Fibroblast of the aortic adventitia (primary cell): Measurements from ENCODE around the gene DMAC2L. TPM values are rescaled to one million over a fixed set of nuclear protein-coding genes. Genes with fewer than 3 reads are reported as not detected.
"Not testable (repeated sequence)": the region's sequence is repeated elsewhere in the genome, so short reads cannot be mapped to it uniquely, and the experiment has no call there.

ENCODE experiments used
- DNase-seq: peaks from one replicate; pipeline ENCODE4 v3.0.0-alpha.2; 2010; ENCODE audit warnings: low read depth
- H3K4me3 ChIP-seq: 2 replicates; pipeline ENCODE4 v1.5.1; 2011; ENCODE audit warnings: low read depth, mild to moderate bottlenecking, control low read depth, low read length, moderate library complexity
- CTCF ChIP-seq: IDR thresholded peaks from 2 replicates; pipeline ENCODE4 v1.5.1; 2011; ENCODE audit warnings: mild to moderate bottlenecking, low read length, control low read depth, inconsistent platforms; ENCODE audit not compliant: insufficient read depth
- total RNA-seq: library from RNA; depleted of rRNA; stranded (reverse); fragments of >200 nt; gene quantifications from 2 replicates; pipeline ENCODE4 v1.2.3, GENCODE V29; 2012; ENCODE audit warnings: low replicate concordance

DMAC2L gene
- total RNA-seq, 1 donor, result 4.4 TPM

- DNase-seq, result peak; percentile 56
- H3K4me3 ChIP-seq, result peak overlapping the region; percentile 44
- no peak for TF ChIP-seq CTCF
Observed at GRCh38 chr14:50363714-50364111, 51.6 kb downstream of the DMAC2L start.

GRCh38 chr14:50364792-50365191 is 52.7 kb downstream of the DMAC2L start:
- no peak for DNase-seq
- no peak for TF ChIP-seq CTCF
- no peak overlapping the region for H3K4me3 ChIP-seq

- DNase-seq, H3K4me3 ChIP-seq: not testable (repeated sequence)
Observed at GRCh38 chr14:50365572-50365971, 53.4 kb downstream of the DMAC2L start.

- TF ChIP-seq CTCF, result no peak
- DNase-seq, result no peak
- no peak overlapping the region for H3K4me3 ChIP-seq
Observed at GRCh38 chr14:50366115-50366514, 54.0 kb downstream of the DMAC2L start.

- H3K4me3 ChIP-seq, result no peak overlapping the region
- no peak for TF ChIP-seq CTCF
- DNase-seq, result no peak
Observed at GRCh38 chr14:50366589-50366988, 54.5 kb downstream of the DMAC2L start.

- no peak overlapping the region for H3K4me3 ChIP-seq
- DNase-seq, result no peak
- no peak for TF ChIP-seq CTCF
Observed at GRCh38 chr14:50371546-50371945, 59.4 kb downstream of the DMAC2L start.

GRCh38 chr14:50373959-50374358 is 61.8 kb downstream of the DMAC2L start:
- no peak for TF ChIP-seq CTCF
- no peak for DNase-seq
- H3K4me3 ChIP-seq, result no peak overlapping the region

- no peak overlapping the region for H3K4me3 ChIP-seq
- no peak for TF ChIP-seq CTCF
- DNase-seq, result no peak
Observed at GRCh38 chr14:50375760-50376159, 63.6 kb downstream of the DMAC2L start.
